ENCODE data around the gene TRANK1. TPM values are rescaled to one million over a fixed set of nuclear protein-coding genes. Genes with fewer than 3 reads are reported as not detected.

TRANK1 gene
- total RNA-seq, 1 donor from 2014 or later, result 24.9 TPM

- no peak for DNase-seq (ENCODE audit: extremely low spot score, unreplicated experiment)
- Mint-ChIP-seq H3K4me3 (ENCODE audit: unreplicated experiment) (no peak overlapping the region), H3K36me3 (ENCODE audit: unreplicated experiment) (no peaks in the 10 kb centered on the region), H3K9me3 (ENCODE audit: unreplicated experiment) (no peaks in the 10 kb centered on the region), H3K27ac (ENCODE audit: unreplicated experiment) (no peak overlapping the region), H3K27me3 (ENCODE audit: unreplicated experiment) (peaks cover 54% of the 10 kb centered on the region), H3K4me1 (ENCODE audit: unreplicated experiment) (no peaks in the 10 kb centered on the region)
- no peak for TF ChIP-seq CTCF (IDR thresholded peaks at IDR 0.05)
Measured at GRCh38 chr3:36790765-36791164, 154.1 kb downstream of the TRANK1 start.

GRCh38 chr3:36786921-36787890 lies 157.6 kb downstream of the TRANK1 start:
- Mint-ChIP-seq H3K4me3 (ENCODE audit: unreplicated experiment) (no peak overlapping the region), H3K4me1 (ENCODE audit: unreplicated experiment) (peaks cover 5% of the 10 kb centered on the region), H3K27me3 (ENCODE audit: unreplicated experiment) (peaks cover 69% of the 10 kb centered on the region), H3K27ac (ENCODE audit: unreplicated experiment) (no peak overlapping the region), H3K36me3 (ENCODE audit: unreplicated experiment) (no peaks in the 10 kb centered on the region), H3K9me3 (ENCODE audit: unreplicated experiment) (no peaks in the 10 kb centered on the region)
- no peak for DNase-seq (ENCODE audit: extremely low spot score, unreplicated experiment)
- no peak for TF ChIP-seq CTCF (IDR thresholded peaks at IDR 0.05)

GRCh38 chr3:36784138-36784635 lies 160.7 kb downstream of the TRANK1 start:
- no peaks in the 10 kb centered on the region for H3K9me3 Mint-ChIP-seq (ENCODE audit: unreplicated experiment)
- H3K27ac Mint-ChIP-seq (ENCODE audit: unreplicated experiment), result no peak overlapping the region
- TF ChIP-seq CTCF (IDR thresholded peaks at IDR 0.05), result no peak

GRCh38 chr3:36777424-36778218 lies 167.2 kb downstream of the TRANK1 start:
- H3K9me3 Mint-ChIP-seq (ENCODE audit: unreplicated experiment), result no peaks in the 10 kb centered on the region
- no peak for DNase-seq (ENCODE audit: extremely low spot score, unreplicated experiment)
- peaks cover 48% of the 10 kb centered on the region for H3K27me3 Mint-ChIP-seq (ENCODE audit: unreplicated experiment)
- no peak for TF ChIP-seq CTCF (IDR thresholded peaks at IDR 0.05)
- H3K4me1 Mint-ChIP-seq (ENCODE audit: unreplicated experiment), result peaks cover 4% of the 10 kb centered on the region
- no peaks in the 10 kb centered on the region for H3K36me3 Mint-ChIP-seq (ENCODE audit: unreplicated experiment)
- H3K27ac Mint-ChIP-seq (ENCODE audit: unreplicated experiment), result no peak overlapping the region
- H3K4me3 Mint-ChIP-seq (ENCODE audit: unreplicated experiment), result no peak overlapping the region

More at GRCh38 chr3:36784138-36784635, 160.7 kb downstream of the TRANK1 start:
- no peaks in the 10 kb centered on the region for H3K36me3 Mint-ChIP-seq (ENCODE audit: unreplicated experiment)
- H3K27me3 Mint-ChIP-seq (ENCODE audit: unreplicated experiment), result peaks cover 64% of the 10 kb centered on the region
- DNase-seq (ENCODE audit: extremely low spot score, unreplicated experiment), result no peak
- peaks cover 5% of the 10 kb centered on the region for H3K4me1 Mint-ChIP-seq (ENCODE audit: unreplicated experiment)
- no peak overlapping the region for H3K4me3 Mint-ChIP-seq (ENCODE audit: unreplicated experiment)

Other genes starting within 250 kb of the TRANK1 start
- not detected in 2 replicates for gene DCLK3, start 180.5 kb downstream of the TRANK1 start, total RNA-seq
- gene EPM2AIP1, start 48.1 kb upstream of the TRANK1 start, total RNA-seq, result 24.5 and 24.8 TPM in 2 replicates
- gene MLH1, start 48.5 kb upstream of the TRANK1 start, total RNA-seq, result 31.2 and 35.6 TPM in 2 replicates
- 43.2 and 49.1 TPM in 2 replicates for gene LRRFIP2, start 229.5 kb upstream of the TRANK1 start, total RNA-seq

Measured in osteocyte (in vitro differentiated cells).